Spleen (tissue), 11 donors: ENCODE data around the gene ANO3. TPM values are rescaled to one million over a fixed set of nuclear protein-coding genes. Genes with fewer than 3 reads are reported as not detected.

Source experiments
- DNase-seq: peaks from one replicate; pipeline ENCODE4 v3.0.0-alpha.2; 2020
- H3K27ac ChIP-seq, 8 donors: fragments of 200-600 bp; sonication (generic) in 7 of 8; 1 replicate in 4 of 8; 2 replicates in 4 of 8; pipeline versions ENCODE4 v1.5.0 to v1.8.0; 2016 to 2021; ENCODE audit warnings: inconsistent platforms in 4 of 8, mild to moderate bottlenecking in 4 of 8, moderate library complexity in 1 of 8
- H3K27me3 ChIP-seq, 7 donors: fragments of 200-600 bp; sonication (generic) in 6 of 7; replicated peaks in 1 of 7; 1 replicate in 4 of 7; 2 replicates in 3 of 7; pipeline versions ENCODE4 v1.5.0 to v1.8.0; 2016 to 2021; ENCODE audit warnings: inconsistent platforms in 3 of 7, mild to moderate bottlenecking in 1 of 7
- H3K36me3 ChIP-seq, 6 donors: fragments of 200-600 bp; sonication (generic) in 5 of 6; 1 replicate in 4 of 6; 2 replicates in 2 of 6; pipeline versions ENCODE4 v1.5.0 to v1.8.0; 2016 to 2021; ENCODE audit warnings: inconsistent platforms in 2 of 6
- H3K4me1 ChIP-seq, 6 donors: fragments of 200-600 bp; sonication (generic) in 5 of 6; 1 replicate in 3 of 6; 2 replicates in 3 of 6; pipeline versions ENCODE4 v1.5.0 to v1.8.0; 2016 to 2021; ENCODE audit warnings: inconsistent platforms in 3 of 6
- H3K4me3 ChIP-seq, 8 donors: fragments of 200-600 bp; sonication (generic) in 7 of 8; 1 replicate in 4 of 8; 2 replicates in 4 of 8; pipeline versions ENCODE4 v1.5.0 to v1.8.0; 2016 to 2021; ENCODE audit warnings: inconsistent platforms in 4 of 8, mild to moderate bottlenecking in 4 of 8, moderate library complexity in 2 of 8
- H3K9me3 ChIP-seq, 8 donors: fragments of 200-600 bp; sonication (generic) in 7 of 8; 1 replicate in 4 of 8; 2 replicates in 4 of 8; pipeline versions ENCODE4 v1.5.0 to v1.8.0; 2016 to 2021; ENCODE audit warnings: inconsistent platforms in 4 of 8
- POLR2A ChIP-seq, 3 donors: fragments of 450-650 bp; IDR thresholded peaks; one replicate each; pipeline ENCODE4 v1.5.1; 2017; ENCODE audit warnings: antibody characterized with exemption in 3 of 3, mild to moderate bottlenecking in 1 of 3
- POLR2AphosphoS5 ChIP-seq, 3 donors: sonication (generic); formaldehyde crosslinking; IDR thresholded peaks; one replicate each; pipeline ENCODE4 v1.5.1; 2017; ENCODE audit warnings: antibody characterized with exemption in 3 of 3
- WGBS, 5 donors: extraction: QIAGEN DNeasy Blood & Tissue Kit in 3 of 5; methylation state at CpG; one replicate each; pipeline versions ENCODE4 v1.1.5 to v1.1.7; 2013 to 2018; 5-methylcytosine and 5-hydroxymethylcytosine counted together
- intact Hi-C: fragments of 100-400 bp; cut with DNase I; formaldehyde crosslinking; loops from one replicate; pipeline ENCODE4 v1.15.0; 2023; ENCODE audit warnings: low total_unique reads
- polyA plus RNA-seq, 3 donors: library from polyadenylated mRNA; stranded (reverse); fragments of 200-250 nt; gene quantifications; one replicate each; pipeline ENCODE4 v1.2.1, GENCODE V29; 2013
- total RNA-seq, 7 donors: library from RNA; depleted of rRNA in 3 of 7; stranded (reverse); fragments of >200 nt in 3 of 7; fragmentation: NEBNext Ultra II Directional in 4 of 7; extraction: Animal tissue kit (Norgen Biotek cat#: 25700) in 4 of 7; gene quantifications; one replicate each; pipeline versions ENCODE4 v1.1.0 to v1.2.1, GENCODE V29; 2016 to 2021
- TF ChIP-seq, protein P1 (sequence below), 11 experiments: fragments of 200-600 bp in 7 of 11; fragments of 450-650 bp in 4 of 11; sonication (generic) in 4 of 11; IDR thresholded peaks in 8 of 11; conservative IDR thresholded peaks in 3 of 11; 1 replicate in 7 of 11; 2 replicates in 4 of 11; pipeline versions ENCODE4 v1.4.0 to v1.8.0; 2016 to 2021; ENCODE audit warnings: antibody characterized with exemption in 11 of 11, inconsistent platforms in 4 of 11, mild to moderate bottlenecking in 1 of 11
- donor health status: healthy with polysubstance abuse.
- donor health status: DM: no; HTN: no; CAD: no; lungs with moderate emphysema.
- donor health status: DM: no; HTN: no; CAD: no.
- donor health status: Bipolar disorder and iron deficiency.
- donor health status: healthy.
- donor health status: DM: no; HTN: no; CAD: no.
- donor health status: DM: yes; HTN: yes; CAD: no.

ANO3 gene
- total and polyA plus RNA-seq, 10 donors = 0.03 to 2.6 (median 0.26) TPM; not detected in 4

- H3K4me1 ChIP-seq = no peaks in the 10 kb centered on the region
- H3K27ac ChIP-seq = no peak overlapping the region
- no peak for DNase-seq
- no peaks in the 10 kb centered on the region for H3K9me3 ChIP-seq
- intact Hi-C loops = no loop called here
- H3K27me3 ChIP-seq = no peaks in the 10 kb centered on the region
- H3K36me3 ChIP-seq = no peaks in the 10 kb centered on the region
- TF ChIP-seq, protein P1, sequence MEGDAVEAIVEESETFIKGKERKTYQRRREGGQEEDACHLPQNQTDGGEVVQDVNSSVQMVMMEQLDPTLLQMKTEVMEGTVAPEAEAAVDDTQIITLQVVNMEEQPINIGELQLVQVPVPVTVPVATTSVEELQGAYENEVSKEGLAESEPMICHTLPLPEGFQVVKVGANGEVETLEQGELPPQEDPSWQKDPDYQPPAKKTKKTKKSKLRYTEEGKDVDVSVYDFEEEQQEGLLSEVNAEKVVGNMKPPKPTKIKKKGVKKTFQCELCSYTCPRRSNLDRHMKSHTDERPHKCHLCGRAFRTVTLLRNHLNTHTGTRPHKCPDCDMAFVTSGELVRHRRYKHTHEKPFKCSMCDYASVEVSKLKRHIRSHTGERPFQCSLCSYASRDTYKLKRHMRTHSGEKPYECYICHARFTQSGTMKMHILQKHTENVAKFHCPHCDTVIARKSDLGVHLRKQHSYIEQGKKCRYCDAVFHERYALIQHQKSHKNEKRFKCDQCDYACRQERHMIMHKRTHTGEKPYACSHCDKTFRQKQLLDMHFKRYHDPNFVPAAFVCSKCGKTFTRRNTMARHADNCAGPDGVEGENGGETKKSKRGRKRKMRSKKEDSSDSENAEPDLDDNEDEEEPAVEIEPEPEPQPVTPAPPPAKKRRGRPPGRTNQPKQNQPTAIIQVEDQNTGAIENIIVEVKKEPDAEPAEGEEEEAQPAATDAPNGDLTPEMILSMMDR (IDR thresholded peaks at IDR 0.05 in 8 of 11, conservative IDR thresholded peaks at IDR 0.05 in 3 of 11) = no peak
- no peak for TF ChIP-seq POLR2A (IDR thresholded peaks at IDR 0.05)
- no peak for TF ChIP-seq POLR2AphosphoS5 (IDR thresholded peaks at IDR 0.05)
- no peak overlapping the region for H3K4me3 ChIP-seq
These were observed 345.6 kb downstream of the ANO3 start for GRCh38 chr11:26677566-26677965.

DNA sequence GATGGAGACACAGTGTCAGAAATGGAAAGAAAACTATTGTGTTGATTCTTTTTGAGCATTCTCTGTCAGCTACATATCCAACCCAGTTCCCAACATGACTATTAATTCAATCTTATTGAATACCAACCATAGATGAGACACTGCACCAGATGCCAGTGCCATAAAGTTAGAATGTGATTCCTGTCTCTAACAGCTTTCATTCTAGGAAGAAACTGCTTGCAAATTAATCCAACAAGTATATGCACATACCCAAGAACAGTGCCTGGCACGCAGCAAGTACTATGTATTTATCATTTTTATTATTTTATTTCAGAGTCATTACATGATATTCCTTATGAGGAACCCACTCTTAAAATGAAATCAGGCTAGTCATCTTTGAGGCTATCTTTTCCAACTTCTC lies 355.4 kb downstream of the ANO3 start:
- Histone ChIP-seq H3K4me3 (no peak overlapping the region), H3K36me3 (no peaks in the 10 kb centered on the region), H3K9me3 (no peaks in the 10 kb centered on the region), H3K27ac (no peak overlapping the region), H3K27me3 (no peaks in the 10 kb centered on the region), H3K4me1 (no peaks in the 10 kb centered on the region)
- no peak for DNase-seq
- WGBS, 5 donors = 72 to 98% (median 77%) methylated on average over 1 of the region's 1 CpG
- TF ChIP-seq POLR2A (IDR thresholded peaks at IDR 0.05) = no peak
- TF ChIP-seq, protein P1 (IDR thresholded peaks at IDR 0.05 in 8 of 11, conservative IDR thresholded peaks at IDR 0.05 in 3 of 11) = no peak
- no peak for TF ChIP-seq POLR2AphosphoS5 (IDR thresholded peaks at IDR 0.05)
- intact Hi-C loops = no loop called here

GRCh38 chr11:26688701-26689100 lies 356.8 kb downstream of the ANO3 start:
- TF ChIP-seq POLR2A (IDR thresholded peaks at IDR 0.05) (no peak), POLR2AphosphoS5 (IDR thresholded peaks at IDR 0.05) (no peak)
- TF ChIP-seq, protein P1 (IDR thresholded peaks at IDR 0.05 in 8 of 11, conservative IDR thresholded peaks at IDR 0.05 in 3 of 11) = no peak
- H3K9me3 ChIP-seq = no peaks in the 10 kb centered on the region
- H3K27me3 ChIP-seq = no peaks in the 10 kb centered on the region
- H3K36me3 ChIP-seq = no peaks in the 10 kb centered on the region
- 81 to 90% (median 89%) methylated on average over 4 of the region's 4 CpGs for WGBS, 5 donors
- H3K4me1 ChIP-seq = no peaks in the 10 kb centered on the region
- no peak overlapping the region for H3K27ac ChIP-seq
- no peak for DNase-seq
- intact Hi-C loops = no loop called here
- no peak overlapping the region for H3K4me3 ChIP-seq

DNA sequence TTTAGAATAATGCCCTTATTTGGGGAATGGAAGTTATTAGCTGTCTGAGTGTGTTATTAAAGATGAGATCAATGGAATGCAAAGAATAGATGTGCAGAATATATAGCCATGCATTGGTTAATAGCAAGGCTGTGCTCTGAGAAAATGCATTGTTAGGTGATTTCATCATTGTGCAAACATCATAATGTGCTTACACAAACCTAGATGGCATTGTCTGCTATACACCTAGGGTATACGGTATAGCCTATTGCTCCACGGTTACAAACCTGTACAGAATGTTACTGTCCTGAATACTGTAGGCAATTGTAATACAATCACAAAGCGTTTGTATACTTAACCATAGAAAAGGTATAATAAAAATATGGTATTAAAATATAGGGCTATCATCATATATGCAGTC lies 364.4 kb downstream of the ANO3 start:
- Histone ChIP-seq H3K4me1 (no peaks in the 10 kb centered on the region), H3K36me3 (no peaks in the 10 kb centered on the region), H3K27ac (no peak overlapping the region), H3K9me3 (no peaks in the 10 kb centered on the region), H3K4me3 (no peak overlapping the region), H3K27me3 (no peaks in the 10 kb centered on the region)
- 83 to 95% (median 85%) methylated on average over 3 of the region's 3 CpGs for WGBS, 5 donors
- intact Hi-C loops = no loop called here
- no peak for DNase-seq
- TF ChIP-seq, protein P1 (IDR thresholded peaks at IDR 0.05 in 8 of 11, conservative IDR thresholded peaks at IDR 0.05 in 3 of 11) = no peak
- TF ChIP-seq POLR2AphosphoS5 (IDR thresholded peaks at IDR 0.05) (no peak), POLR2A (IDR thresholded peaks at IDR 0.05) (no peak)
